Measurements from ENCODE around the gene SNAI3.

The SNAI3 gene

DNA sequence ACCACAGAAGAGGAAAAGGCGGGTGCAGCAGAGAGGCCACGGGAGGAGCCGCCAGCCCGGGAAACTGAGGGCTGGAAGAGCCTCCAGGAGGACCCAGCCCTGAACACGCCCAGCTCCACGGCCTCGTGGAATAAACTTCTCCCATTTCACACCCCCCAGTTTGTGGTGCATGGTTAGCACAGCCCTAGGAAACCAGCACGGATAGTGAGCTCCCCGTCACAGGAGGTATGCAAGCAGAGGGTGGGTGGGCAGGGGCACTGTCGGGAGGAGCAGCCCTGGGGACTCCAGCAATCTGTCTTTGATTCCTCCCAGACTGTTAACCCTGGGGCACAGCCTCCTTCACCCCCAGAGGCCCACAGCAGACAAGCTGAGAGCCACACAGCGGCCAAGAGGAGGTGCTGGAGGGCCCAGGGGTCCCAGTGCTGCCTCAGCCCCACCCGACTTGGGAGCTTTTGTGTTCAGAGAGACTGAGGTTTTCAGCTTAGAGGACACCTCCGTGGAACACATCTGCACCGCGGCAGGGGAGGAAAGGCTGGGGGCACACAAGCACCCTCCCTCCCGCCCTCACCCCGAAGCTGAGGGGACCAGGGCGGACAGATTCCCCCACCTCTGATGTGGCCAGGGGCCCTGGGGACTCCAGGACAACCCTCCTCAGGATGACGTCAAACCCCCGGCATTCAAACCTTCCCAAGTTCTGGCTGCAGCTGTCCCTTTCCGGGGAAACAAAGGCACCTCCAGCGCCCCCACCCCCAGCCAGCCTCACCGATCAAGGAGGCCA lies 49.6 kb downstream of the SNAI3 start:
- ChIA-PET POLR2A (interaction anchor here (0.6 to 1.9 kb wide), 3 partner anchors 11 to 143 kb away, joined by 3 to 4 read pairs (median 3); no protein-coding TSS in a partner anchor), CTCF (interaction anchor here (0.7 to 1.1 kb wide), 2 partner anchors 13 to 29 kb away, joined by 3 to 4 read pairs; no protein-coding TSS in a partner anchor)
- TF ChIP-seq ZNF24 (tag by site-specific recombination; IDR thresholded peaks at IDR 0.05) (no peak), ZNF747 (tag by site-specific recombination; IDR thresholded peaks at IDR 0.05) (no peak), BCL11A (tag by site-specific recombination; IDR thresholded peaks at IDR 0.05; ENCODE audit: low read depth) (no peak), ZNF426 (tag by site-specific recombination; IDR thresholded peaks at IDR 0.05) (no peak), YY2 (tag by site-specific recombination; IDR thresholded peaks at IDR 0.05) (no peak), ZSCAN16 (tag by site-specific recombination; IDR thresholded peaks at IDR 0.05) (no peak), GFI1B (tag by site-specific recombination; IDR thresholded peaks at IDR 0.05) (no peak), ZNF624 (tag by site-specific recombination; IDR thresholded peaks at IDR 0.05) (no peak), ZNF555 (tag by site-specific recombination; conservative IDR thresholded peaks at IDR 0.05) (no peak), ZNF585B (tag by site-specific recombination; IDR thresholded peaks at IDR 0.05) (no peak), ZNF621 (tag by site-specific recombination; IDR thresholded peaks at IDR 0.05) (no peak), ZNF292 (tag by site-specific recombination; IDR thresholded peaks at IDR 0.05; ENCODE audit: borderline replicate concordance, low read depth) (no peak), KLF10 (tag by site-specific recombination; IDR thresholded peaks at IDR 0.05) (no peak), REPIN1 (tag by site-specific recombination; IDR thresholded peaks at IDR 0.05; ENCODE audit: low read depth) (no peak)
- TF ChIP-seq, protein P1, sequence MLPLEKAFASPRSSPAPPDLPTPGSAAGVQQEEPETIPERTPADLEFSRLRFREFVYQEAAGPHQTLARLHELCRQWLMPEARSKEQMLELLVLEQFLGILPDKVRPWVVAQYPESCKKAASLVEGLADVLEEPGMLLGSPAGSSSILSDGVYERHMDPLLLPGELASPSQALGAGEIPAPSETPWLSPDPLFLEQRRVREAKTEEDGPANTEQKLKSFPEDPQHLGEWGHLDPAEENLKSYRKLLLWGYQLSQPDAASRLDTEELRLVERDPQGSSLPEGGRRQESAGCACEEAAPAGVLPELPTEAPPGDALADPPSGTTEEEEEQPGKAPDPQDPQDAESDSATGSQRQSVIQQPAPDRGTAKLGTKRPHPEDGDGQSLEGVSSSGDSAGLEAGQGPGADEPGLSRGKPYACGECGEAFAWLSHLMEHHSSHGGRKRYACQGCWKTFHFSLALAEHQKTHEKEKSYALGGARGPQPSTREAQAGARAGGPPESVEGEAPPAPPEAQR (tag by site-specific recombination; IDR thresholded peaks at IDR 0.05) = no peak
- TF ChIP-seq, protein P2, sequence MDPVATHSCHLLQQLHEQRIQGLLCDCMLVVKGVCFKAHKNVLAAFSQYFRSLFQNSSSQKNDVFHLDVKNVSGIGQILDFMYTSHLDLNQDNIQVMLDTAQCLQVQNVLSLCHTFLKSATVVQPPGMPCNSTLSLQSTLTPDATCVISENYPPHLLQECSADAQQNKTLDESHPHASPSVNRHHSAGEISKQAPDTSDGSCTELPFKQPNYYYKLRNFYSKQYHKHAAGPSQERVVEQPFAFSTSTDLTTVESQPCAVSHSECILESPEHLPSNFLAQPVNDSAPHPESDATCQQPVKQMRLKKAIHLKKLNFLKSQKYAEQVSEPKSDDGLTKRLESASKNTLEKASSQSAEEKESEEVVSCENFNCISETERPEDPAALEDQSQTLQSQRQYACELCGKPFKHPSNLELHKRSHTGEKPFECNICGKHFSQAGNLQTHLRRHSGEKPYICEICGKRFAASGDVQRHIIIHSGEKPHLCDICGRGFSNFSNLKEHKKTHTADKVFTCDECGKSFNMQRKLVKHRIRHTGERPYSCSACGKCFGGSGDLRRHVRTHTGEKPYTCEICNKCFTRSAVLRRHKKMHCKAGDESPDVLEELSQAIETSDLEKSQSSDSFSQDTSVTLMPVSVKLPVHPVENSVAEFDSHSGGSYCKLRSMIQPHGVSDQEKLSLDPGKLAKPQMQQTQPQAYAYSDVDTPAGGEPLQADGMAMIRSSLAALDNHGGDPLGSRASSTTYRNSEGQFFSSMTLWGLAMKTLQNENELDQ (tag by site-specific recombination; IDR thresholded peaks at IDR 0.05; ENCODE audit: low read depth) = no peak
- TF ChIP-seq, protein P3, sequence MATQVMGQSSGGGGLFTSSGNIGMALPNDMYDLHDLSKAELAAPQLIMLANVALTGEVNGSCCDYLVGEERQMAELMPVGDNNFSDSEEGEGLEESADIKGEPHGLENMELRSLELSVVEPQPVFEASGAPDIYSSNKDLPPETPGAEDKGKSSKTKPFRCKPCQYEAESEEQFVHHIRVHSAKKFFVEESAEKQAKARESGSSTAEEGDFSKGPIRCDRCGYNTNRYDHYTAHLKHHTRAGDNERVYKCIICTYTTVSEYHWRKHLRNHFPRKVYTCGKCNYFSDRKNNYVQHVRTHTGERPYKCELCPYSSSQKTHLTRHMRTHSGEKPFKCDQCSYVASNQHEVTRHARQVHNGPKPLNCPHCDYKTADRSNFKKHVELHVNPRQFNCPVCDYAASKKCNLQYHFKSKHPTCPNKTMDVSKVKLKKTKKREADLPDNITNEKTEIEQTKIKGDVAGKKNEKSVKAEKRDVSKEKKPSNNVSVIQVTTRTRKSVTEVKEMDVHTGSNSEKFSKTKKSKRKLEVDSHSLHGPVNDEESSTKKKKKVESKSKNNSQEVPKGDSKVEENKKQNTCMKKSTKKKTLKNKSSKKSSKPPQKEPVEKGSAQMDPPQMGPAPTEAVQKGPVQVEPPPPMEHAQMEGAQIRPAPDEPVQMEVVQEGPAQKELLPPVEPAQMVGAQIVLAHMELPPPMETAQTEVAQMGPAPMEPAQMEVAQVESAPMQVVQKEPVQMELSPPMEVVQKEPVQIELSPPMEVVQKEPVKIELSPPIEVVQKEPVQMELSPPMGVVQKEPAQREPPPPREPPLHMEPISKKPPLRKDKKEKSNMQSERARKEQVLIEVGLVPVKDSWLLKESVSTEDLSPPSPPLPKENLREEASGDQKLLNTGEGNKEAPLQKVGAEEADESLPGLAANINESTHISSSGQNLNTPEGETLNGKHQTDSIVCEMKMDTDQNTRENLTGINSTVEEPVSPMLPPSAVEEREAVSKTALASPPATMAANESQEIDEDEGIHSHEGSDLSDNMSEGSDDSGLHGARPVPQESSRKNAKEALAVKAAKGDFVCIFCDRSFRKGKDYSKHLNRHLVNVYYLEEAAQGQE (tag by site-specific recombination; IDR thresholded peaks at IDR 0.05) = no peak
- TF ChIP-seq, protein P4, sequence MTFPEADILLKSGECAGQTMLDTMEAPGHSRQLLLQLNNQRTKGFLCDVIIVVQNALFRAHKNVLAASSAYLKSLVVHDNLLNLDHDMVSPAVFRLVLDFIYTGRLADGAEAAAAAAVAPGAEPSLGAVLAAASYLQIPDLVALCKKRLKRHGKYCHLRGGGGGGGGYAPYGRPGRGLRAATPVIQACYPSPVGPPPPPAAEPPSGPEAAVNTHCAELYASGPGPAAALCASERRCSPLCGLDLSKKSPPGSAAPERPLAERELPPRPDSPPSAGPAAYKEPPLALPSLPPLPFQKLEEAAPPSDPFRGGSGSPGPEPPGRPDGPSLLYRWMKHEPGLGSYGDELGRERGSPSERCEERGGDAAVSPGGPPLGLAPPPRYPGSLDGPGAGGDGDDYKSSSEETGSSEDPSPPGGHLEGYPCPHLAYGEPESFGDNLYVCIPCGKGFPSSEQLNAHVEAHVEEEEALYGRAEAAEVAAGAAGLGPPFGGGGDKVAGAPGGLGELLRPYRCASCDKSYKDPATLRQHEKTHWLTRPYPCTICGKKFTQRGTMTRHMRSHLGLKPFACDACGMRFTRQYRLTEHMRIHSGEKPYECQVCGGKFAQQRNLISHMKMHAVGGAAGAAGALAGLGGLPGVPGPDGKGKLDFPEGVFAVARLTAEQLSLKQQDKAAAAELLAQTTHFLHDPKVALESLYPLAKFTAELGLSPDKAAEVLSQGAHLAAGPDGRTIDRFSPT (tag by site-specific recombination; IDR thresholded peaks at IDR 0.05) = no peak
- TF ChIP-seq, protein P5, sequence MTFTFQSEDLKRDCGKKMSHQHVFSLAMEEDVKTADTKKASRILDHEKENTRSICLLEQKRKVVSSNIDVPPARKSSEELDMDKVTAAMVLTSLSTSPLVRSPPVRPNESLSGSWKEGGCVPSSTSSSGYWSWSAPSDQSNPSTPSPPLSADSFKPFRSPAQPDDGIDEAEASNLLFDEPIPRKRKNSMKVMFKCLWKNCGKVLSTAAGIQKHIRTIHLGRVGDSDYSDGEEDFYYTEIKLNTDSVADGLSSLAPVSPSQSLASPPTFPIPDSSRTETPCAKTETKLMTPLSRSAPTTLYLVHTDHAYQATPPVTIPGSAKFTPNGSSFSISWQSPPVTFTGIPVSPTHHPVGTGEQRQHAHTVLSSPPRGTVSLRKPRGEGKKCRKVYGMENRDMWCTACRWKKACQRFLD (tag by site-specific recombination; IDR thresholded peaks at IDR 0.05) = no peak
- Histone ChIP-seq H3K27ac (ENCODE audit: extremely low read depth, low read depth, low read length) (no peak overlapping the region), H3K4me3 (ENCODE audit: low read depth, low read length) (no peak overlapping the region), H3K4me1 (ENCODE audit: control insufficient read depth, insufficient read depth, low read length) (no peaks in the 10 kb centered on the region), H3K36me3 (ENCODE audit: control insufficient read depth in 2 of 2, insufficient read depth in 1 of 2, low read length in 2 of 2) (peaks cover 0 to 17% of the 10 kb centered on the region in 2 experiments; a peak in 1 of 3 replicates), H3K9me3 (ENCODE audit: control insufficient read depth, insufficient read depth, low read depth, low read length) (no peaks in the 10 kb centered on the region)
